Panc1 (cell line): ENCODE results near the gene S100A5. TPM values are rescaled to one million over a fixed set of nuclear protein-coding genes. Genes with fewer than 3 reads are reported as not detected.
"Not testable (repeated sequence)": the region's sequence is repeated elsewhere in the genome, so short reads cannot be mapped to it uniquely, and the experiment has no call there.

Experiments
- ATAC-seq: fragments of 200-7000 bp; cut with Tn5 transposase; 2 replicates; pipeline ENCODE4 v1.9.1; 2020; ENCODE audit warnings: mild to moderate bottlenecking, moderate library complexity
- BruUV-seq: library from RNA; stranded (reverse); fragments of 400-500 nt; replicated peaks from 2 replicates; lab custom pipeline; 2021; lab: Mats Ljungman, UMichigan
- CTCF ChIA-PET: fragments of 300-600 bp; sonication (Branson Sonifier 250); formaldehyde crosslinking; loops from one replicate; lab custom pipeline; 2022; ENCODE audit warnings: antibody characterized with exemption; lab: Charles Lee
- POLR2A ChIA-PET: fragments of 300-600 bp; sonication (Branson Sonifier 250); formaldehyde crosslinking; loops from one replicate; lab custom pipeline; 2022; ENCODE audit warnings: antibody characterized with exemption; lab: Charles Lee
- DNase-seq: peaks from one replicate; pipeline ENCODE4 v3.0.0-alpha.2; 2010; ENCODE audit warnings: low read depth, low spot score
- H3K27ac ChIP-seq: 2 replicates; pipeline ENCODE4 v1.5.1; 2011; ENCODE audit warnings: mild to moderate bottlenecking, low read length, inconsistent platforms
- H3K27me3 ChIP-seq: fragments of 200-500 bp; sonication (Bioruptor generic); 2 replicates; pipeline ENCODE4 v1.6.0; 2014; ENCODE audit warnings: low read length, inconsistent platforms; ENCODE audit not compliant: control insufficient read depth, insufficient read depth
- H3K36me3 ChIP-seq: fragments of 200-500 bp; sonication (Bioruptor generic); 2 replicates; pipeline ENCODE4 v1.5.1; 2014; ENCODE audit warnings: inconsistent platforms, mild to moderate bottlenecking, low read length, moderate library complexity; ENCODE audit not compliant: control insufficient read depth, insufficient read depth
- H3K4me1 ChIP-seq: 2 replicates; pipeline ENCODE4 v1.5.1; 2011; ENCODE audit warnings: inconsistent platforms, mild to moderate bottlenecking, low read length, moderate library complexity; ENCODE audit not compliant: control insufficient read depth, insufficient read depth
- H3K4me3 ChIP-seq, 2 experiments: 2 replicates each; pipeline ENCODE4 v1.5.1; 2011 to 2012; ENCODE audit warnings: low read depth in 2 of 2, low read length in 2 of 2, mild to moderate bottlenecking in 2 of 2, inconsistent platforms in 1 of 2, moderate library complexity in 1 of 2
- H3K9me3 ChIP-seq: fragments of 200-500 bp; sonication (Bioruptor generic); 2 replicates; pipeline ENCODE4 v1.5.1; 2014; ENCODE audit warnings: low read depth, mild to moderate bottlenecking, inconsistent platforms, low read length, moderate library complexity; ENCODE audit not compliant: control insufficient read depth, insufficient read depth
- CTCF ChIP-seq: fragments of 450-650 bp; IDR thresholded peaks from 2 replicates; pipeline ENCODE4 v1.5.1; 2017; ENCODE audit warnings: mild to moderate bottlenecking
- POLR2AphosphoS5 ChIP-seq: IDR thresholded peaks from 2 replicates; pipeline ENCODE4 v1.6.1; 2012; ENCODE audit warnings: mild to moderate bottlenecking, low read depth, low read length, moderate library complexity
- REST ChIP-seq, 2 experiments: IDR thresholded peaks; 2 replicates each; pipeline ENCODE4 v1.6.1; 2011 to 2012; ENCODE audit warnings: low read depth in 2 of 2, control low read depth in 1 of 2, low read length in 1 of 2, mild to moderate bottlenecking in 1 of 2, moderate library complexity in 1 of 2; ENCODE audit not compliant: insufficient read depth in 1 of 2
- SIN3A ChIP-seq: IDR thresholded peaks from 2 replicates; pipeline ENCODE4 v1.6.1; 2012; ENCODE audit warnings: low read depth, mild to moderate bottlenecking, low read length, moderate library complexity, borderline replicate concordance; ENCODE audit not compliant: insufficient read depth
- TCF7L2 ChIP-seq: IDR thresholded peaks from 2 replicates; pipeline ENCODE4 v1.6.1; 2011; ENCODE audit warnings: mild to moderate bottlenecking, low read depth, low read length, inconsistent platforms
- in situ Hi-C: cut with HindIII; loops from 2 replicates; pipeline ENCODE4 v1.10.0; 2016; ENCODE audit warnings: low sequenced_read_pairs, low pct_unique_long_range_greater_than_20kb
- intact Hi-C: fragments of 100-400 bp; cut with micrococcal nuclease; formaldehyde crosslinking; loops from one replicate; pipeline ENCODE4 v1.10.0; 2022; ENCODE audit not compliant: unreplicated experiment
- total RNA-seq: library from RNA; stranded (reverse); gene quantifications from one replicate; pipeline ENCODE4 v1.2.1, GENCODE V29; 2021; ENCODE audit not compliant: unreplicated experiment

The S100A5 gene
- total RNA-seq, 1 experiment from 2014 or later, result 0.72 TPM

- H3K27me3 ChIP-seq, BruUV-seq, in situ Hi-C loops, H3K4me3 ChIP-seq, H3K4me1 ChIP-seq, ATAC-seq, H3K27ac ChIP-seq, DNase-seq, H3K9me3 ChIP-seq, H3K36me3 ChIP-seq, intact Hi-C loops: not testable (repeated sequence)
- POLR2A ChIA-PET, result interaction anchor here (0.5 to 1.1 kb wide), 2 partner anchors 8 to 107 kb away, joined by 3 read pairs; partner anchors contain the start of gene S100A1
- CTCF ChIA-PET, result interaction anchor here (1.4 to 1.8 kb wide), 2 partner anchors 11 kb away, joined by 3 to 10 read pairs; no protein-coding TSS in a partner anchor
Measured at GRCh38 chr1:153521808-153522207, 18.9 kb downstream of the S100A5 start.

- no peaks in the 10 kb centered on the region for H3K27me3 ChIP-seq
- no peaks in the 10 kb centered on the region for H3K9me3 ChIP-seq
- intact Hi-C loops, result no loop called here
- H3K27ac ChIP-seq, result peak overlapping the region; percentile 53
- no TSS peak for BruUV-seq
- in situ Hi-C loops, result no loop called here
- peaks cover 3% of the 10 kb centered on the region; the same call in 1 of the 2 replicates for H3K4me1 ChIP-seq
- no peak overlapping the region for H3K4me3 ChIP-seq
- H3K36me3 ChIP-seq, result no peaks in the 10 kb centered on the region
- DNase-seq (no peak), ATAC-seq (peak; percentile 65; the same call in 1 of the 2 replicates)
- no peak for TF ChIP-seq TCF7L2
- TF ChIP-seq SIN3A, result no peak
- TF ChIP-seq POLR2AphosphoS5, result no peak
- TF ChIP-seq CTCF, result no peak
- TF ChIP-seq REST (IDR thresholded peaks at IDR 0.05; ENCODE audit: insufficient read depth in 1 of 2, low read depth in 2 of 2, low read length in 1 of 2), result no peak
- ChIA-PET CTCF (interaction anchor here (1.8 kb wide), 1 partner anchor 12 kb away, joined by 10 read pairs; no protein-coding TSS in a partner anchor), POLR2A (interaction anchor here (0.5 to 1.3 kb wide), 2 partner anchors 9 to 113 kb away, joined by 3 read pairs; partner anchors contain the start of gene CHTOP)
Measured at GRCh38 chr1:153520818-153521476, 19.8 kb downstream of the S100A5 start.

- intact Hi-C loops, ATAC-seq, H3K4me3 ChIP-seq, H3K36me3 ChIP-seq, H3K4me1 ChIP-seq, H3K27me3 ChIP-seq, DNase-seq, H3K9me3 ChIP-seq, BruUV-seq, H3K27ac ChIP-seq, in situ Hi-C loops: not testable (repeated sequence)
- ChIA-PET CTCF (interaction anchor here (1.3 to 1.8 kb wide), 2 partner anchors 10 to 13 kb away, joined by 4 to 10 read pairs; no protein-coding TSS in a partner anchor), POLR2A (interaction anchor here (1.3 kb wide), 1 partner anchor 114 kb away, joined by 3 read pairs; the partner anchor contains the start of gene CHTOP)
Measured at GRCh38 chr1:153520137-153520691, 20.5 kb downstream of the S100A5 start.
